GM18505 (cell line): ENCODE results near the gene USHBP1.
A peak's percentile ranks its signal among the peaks of the same experiment; 100 is the strongest.
"Not testable (repeated sequence)": the region's sequence is repeated elsewhere in the genome, so short reads cannot be mapped to it uniquely, and the experiment has no call there.

ENCODE experiments used
- ATAC-seq: cut with Tn5 transposase; IDR thresholded peaks from one replicate; pipeline ENCODE4 v1.9.1; 2021; ENCODE audit not compliant: unreplicated experiment
- POLR2A ChIP-seq: IDR thresholded peaks from 4 replicates; pipeline ENCODE4 v1.6.1; 2011; ENCODE audit warnings: borderline replicate concordance; ENCODE audit not compliant: insufficient read depth, insufficient read length; ENCODE audit errors: extremely low read depth

USHBP1 gene

DNA sequence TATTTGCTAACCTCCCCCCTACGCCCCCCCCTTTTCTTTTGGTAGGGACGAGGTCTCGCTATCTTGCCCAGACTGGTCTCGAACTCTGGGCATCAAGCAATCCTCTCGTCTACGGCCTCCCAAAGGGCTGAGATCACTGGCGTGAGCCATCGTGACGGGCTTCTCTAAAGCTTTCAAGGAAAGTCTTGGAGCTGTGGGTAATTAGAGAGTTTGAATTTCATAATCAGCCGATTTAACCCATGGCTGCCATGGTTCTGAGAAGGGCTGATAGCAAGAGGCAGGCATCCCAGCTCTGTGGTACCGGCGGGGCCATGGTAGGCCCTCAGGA lies 39.4 kb upstream of the USHBP1 start:
- TF ChIP-seq POLR2A: no peak

GRCh38 chr19:17303167-17303939 lies 38.8 kb upstream of the USHBP1 start, which contains the start of gene ABHD8:
Gene ABHD8 (minus strand): TSS chr19:17303425. CDS start chr19:17301616, 1,809 bp downstream.
- no peak for TF ChIP-seq POLR2A
- ATAC-seq: peak; percentile 43

More for the DNA sequence above, 39.4 kb upstream of the USHBP1 start:
- no peak for ATAC-seq

DNA sequence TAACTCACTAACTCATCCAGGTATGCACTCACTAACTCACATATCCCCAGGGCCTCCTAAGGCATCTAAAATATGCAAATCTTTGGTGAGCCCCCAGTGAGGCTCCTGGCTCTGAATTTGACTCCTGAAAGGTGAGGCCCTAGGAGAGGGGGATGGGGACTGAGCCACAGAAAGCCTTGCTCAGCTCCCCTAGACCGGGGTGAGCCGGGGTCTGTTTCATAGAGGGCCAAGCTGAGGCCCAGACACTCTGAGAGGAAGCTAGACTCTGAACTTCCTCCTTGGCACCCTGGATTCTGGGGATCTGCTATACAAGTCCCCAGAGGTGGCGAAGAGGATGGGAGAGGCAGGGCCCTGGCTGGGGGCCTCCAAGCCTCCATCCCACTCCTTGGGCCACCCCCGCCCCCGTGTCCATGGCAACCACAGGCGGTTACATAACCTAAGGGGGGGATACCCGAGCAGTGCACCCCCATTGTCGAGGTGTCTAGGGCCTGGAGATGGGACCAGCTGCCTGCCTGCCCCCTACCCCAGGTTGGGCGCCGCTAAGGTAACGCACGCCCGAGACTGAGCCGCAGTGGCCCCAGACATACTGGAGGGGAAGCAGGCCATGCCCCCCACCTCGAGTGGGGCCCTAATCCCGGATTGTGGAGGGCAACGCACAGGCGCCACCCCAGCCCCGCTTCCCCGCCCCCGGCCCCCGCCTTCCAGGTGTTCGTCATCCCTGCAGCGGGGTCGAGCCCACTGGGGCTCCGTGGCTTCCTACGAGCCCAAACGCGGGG lies 38.0 kb upstream of the USHBP1 start:
- no peak for TF ChIP-seq POLR2A
- ATAC-seq: no peak

- no peak for TF ChIP-seq POLR2A
- ATAC-seq: no peak
Observed at GRCh38 chr19:17300992-17301619, 36.6 kb upstream of the USHBP1 start.

GRCh38 chr19:17296976-17297375 lies 32.4 kb upstream of the USHBP1 start:
- TF ChIP-seq POLR2A: no peak
- ATAC-seq: no peak

DNA sequence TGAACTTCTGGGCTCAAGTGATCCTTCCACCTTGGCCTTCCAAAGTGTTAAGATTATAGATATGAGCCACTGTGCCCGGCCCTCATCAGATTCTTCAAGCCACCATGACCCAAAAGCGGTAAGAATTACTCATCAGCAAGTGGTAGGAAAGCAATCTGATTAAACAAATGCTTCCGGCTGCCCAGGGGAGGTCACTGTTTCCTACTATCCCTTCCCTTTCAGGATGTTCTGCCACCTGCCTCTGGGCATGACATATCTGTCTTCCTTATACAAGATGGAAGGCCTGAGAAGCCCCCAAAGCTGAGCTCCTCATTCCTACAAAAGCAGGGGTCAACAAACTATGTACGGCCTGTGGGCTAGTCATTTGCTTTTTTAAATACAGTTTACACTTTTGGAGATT lies 31.7 kb upstream of the USHBP1 start:
- no peak for TF ChIP-seq POLR2A
- ATAC-seq: no peak

DNA sequence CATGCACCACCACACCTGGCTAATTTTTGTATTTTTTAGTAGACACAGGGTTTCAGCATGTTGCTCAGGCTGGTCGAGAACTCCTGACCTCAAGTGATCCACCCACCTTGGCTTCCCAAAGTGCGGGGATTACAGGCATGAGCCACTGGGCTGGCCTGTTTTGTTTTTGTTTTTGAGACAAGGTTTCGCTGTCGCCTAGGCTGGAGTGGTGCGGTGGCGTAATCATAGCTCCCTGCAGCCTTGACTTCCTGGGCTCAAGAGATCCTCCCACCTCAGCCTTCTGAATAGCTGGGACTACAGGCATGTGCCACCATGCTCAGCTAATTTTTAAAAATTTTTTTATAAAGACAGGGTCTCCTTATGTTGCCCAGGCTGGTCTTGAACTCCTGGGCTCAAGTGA lies 31.0 kb upstream of the USHBP1 start:
- not testable (repeated sequence) for ATAC-seq

DNA sequence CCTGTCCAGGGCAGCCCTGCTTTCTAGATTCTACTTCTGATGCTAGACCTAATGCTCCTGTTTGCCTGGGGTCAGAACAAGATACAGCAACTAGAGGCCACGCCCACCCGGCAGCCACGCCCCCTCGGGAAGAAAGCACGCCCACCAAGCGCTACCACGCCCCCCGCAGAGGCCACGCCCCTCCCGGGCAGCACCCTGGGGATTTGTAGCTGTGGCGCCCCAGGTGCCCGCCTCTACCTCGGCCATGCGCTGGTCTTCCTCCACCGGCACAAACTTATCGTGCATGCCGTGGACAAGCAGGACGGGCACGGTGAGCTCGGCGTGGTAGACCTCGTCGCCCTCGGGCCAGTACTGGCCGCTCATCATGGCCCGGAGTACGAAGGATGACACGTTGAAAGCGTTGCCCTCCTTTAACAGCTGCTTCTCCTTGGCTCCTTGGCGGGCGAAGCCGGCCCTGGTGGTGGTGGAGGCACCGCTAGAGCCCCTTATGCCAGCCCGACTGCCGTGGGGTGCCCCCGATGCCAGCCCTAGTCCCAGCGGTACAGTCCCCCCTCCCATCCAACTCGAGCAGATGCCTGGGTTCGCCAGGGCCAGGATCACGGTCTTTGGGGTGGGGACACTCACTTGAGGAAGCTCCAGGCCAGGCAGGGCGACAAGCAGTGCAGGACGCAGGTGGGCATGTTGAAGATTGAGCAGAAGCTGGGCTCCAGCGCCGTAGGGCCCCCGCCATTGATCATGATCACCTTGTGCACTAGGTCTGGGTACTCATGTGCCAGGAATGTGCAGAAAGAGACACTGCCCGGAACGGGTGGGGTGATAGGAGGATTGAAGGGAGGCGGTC lies 29.7 kb upstream of the USHBP1 start:
- no peak for TF ChIP-seq POLR2A
- ATAC-seq: no peak

GRCh38 chr19:17293605-17294004 lies 29.1 kb upstream of the USHBP1 start:
- ATAC-seq: no peak
- no peak for TF ChIP-seq POLR2A

DNA sequence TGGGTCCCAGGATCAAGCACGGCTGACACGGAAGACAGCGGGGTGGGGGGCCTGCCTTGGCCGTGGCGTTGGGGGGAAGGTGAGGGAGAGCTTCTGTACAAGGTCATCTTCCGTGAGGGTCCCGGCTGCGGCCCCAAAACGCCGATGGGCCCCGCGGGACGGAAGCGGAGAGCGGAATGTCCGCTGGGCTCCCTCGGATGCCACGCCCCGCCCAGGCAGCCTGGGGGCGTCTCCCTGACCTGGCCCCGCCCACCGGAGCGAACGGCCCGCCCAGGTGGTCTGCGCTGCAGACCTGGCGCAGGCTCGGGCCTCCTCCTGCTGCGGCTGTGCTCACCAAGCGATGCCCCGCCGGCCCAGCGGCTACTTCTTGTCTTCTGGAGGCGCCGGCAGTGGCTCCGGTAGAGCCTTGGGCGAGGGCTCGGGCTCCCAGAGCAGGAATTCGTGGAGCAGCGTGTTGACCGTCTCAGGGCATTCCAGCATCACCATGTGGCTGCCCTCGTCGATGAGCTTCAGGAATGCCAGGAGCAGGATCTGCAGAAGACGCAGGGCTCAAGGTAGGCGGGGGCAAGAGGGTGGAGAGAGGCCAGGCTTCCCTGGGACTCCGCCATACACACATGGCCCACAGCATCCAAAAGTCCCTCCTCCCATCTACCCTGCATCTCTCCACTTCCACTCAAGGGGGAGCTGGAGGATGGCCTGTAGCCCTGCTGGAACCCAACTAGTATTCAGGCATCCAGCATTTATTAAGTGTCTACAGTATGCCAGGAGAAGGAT lies 27.9 kb upstream of the USHBP1 start:
- TF ChIP-seq POLR2A: peak; percentile 52
- ATAC-seq: peak; percentile 75

DNA sequence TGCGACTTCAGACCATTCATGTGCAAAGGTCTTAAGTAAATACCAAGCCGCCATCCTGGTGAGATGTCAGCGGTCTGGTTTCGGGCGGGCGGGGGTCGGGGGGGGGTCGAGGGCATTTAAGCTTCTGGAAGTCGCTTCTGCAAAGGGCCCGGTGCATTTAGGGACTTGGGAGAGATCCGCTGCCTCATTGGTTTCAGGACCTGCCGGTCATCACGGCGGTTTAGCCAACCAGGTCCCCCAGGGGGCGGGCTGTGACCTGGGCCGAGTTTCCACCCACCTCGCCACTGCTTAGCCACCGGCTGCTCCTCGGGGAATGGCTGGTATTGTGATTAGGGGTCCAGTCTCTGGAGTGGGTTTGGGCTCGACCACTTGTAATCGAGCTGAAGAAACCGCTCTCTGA lies 24.9 kb upstream of the USHBP1 start:
- ATAC-seq: no peak
- TF ChIP-seq POLR2A: no peak

DNA sequence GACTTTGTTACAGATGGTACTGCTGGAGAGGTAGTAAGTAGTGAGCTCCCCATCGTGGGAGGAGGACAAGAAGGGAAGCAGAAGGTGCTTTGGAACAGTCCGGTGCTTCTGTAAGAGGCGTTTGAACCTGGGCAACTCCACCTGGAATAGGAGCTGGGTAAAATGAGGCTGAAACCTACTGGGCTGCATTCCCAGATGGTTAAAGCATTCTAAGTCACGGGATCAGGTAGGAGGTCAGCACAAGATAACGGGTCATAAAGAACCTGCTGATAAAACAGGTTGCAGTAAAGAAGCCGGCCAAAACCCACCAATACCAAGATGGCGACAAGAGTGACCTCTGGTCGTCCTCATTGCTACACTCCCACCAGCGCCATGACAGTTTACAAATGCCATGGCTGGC lies 22.2 kb upstream of the USHBP1 start:
- no peak for ATAC-seq
- no peak for TF ChIP-seq POLR2A
